ENCODE results near the gene HPDL. TPM values are rescaled to one million over a fixed set of nuclear protein-coding genes. Genes with fewer than 3 reads are reported as not detected.

Gene HPDL
- total RNA-seq: 5.2 and 6.1 TPM in 2 replicates

DNA sequence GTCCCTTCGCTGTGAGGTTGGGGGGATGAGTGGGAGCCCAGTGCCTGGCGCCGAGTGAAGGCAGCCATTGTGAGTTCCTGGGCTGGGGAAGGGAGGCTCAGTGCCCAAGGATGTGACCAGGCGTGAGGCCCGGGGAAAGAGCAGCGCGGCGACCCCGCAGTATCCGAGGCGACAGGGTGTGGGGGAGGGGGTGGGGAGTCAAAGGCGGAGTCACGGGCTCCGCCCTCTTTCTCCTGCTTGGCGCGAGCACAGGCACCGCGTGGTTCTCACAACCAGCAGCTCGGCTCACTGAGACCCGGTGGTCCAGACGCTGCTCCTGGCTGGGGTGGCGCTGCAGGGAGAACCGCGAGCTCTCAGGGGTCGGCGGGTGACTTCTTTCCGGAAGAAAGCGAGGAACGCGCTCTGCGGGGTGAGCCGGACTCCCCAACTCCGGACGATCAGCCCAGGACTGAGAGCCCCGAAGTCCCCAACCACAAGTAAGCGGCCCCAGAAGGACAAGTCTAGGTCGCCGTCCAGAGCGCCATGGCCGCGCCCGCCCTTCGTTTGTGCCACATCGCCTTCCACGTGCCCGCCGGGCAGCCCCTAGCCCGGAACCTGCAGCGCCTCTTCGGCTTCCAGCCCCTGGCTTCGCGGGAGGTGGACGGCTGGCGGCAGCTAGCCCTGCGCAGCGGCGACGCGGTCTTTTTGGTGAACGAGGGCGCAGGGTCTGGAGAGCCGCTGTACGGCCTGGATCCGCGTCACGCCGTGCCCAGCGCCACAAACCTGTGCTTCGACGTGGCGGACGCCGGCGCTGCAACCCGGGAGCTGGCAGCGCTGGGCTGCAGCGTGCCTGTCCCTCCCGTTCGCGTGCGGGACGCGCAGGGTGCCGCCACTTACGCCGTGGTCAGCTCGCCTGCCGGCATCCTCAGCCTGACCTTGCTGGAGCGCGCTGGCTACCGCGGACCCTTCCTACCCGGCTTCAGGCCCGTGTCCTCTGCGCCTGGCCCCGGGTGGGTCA, at the start of gene HPDL:
TSS of gene HPDL (plus strand) at position 269 of the 997 bp plus-strand sequence. CDS start at position 523, 254 bp downstream.

GRCh38 chr1:45339789-45340558, 13.3 kb downstream of the HPDL start, which contains the start of the genes MUTYH and TOE1:
MUTYH (minus strand) TSS chr1:45340440; CDS start chr1:45334505, 5,935 bp downstream.
TOE1 (plus strand) TSS chr1:45340170; CDS start chr1:45340253, 83 bp downstream.

Other genes starting within 250 kb of the HPDL start
- 0.30 and 0.32 TPM in 2 replicates for gene ZSWIM5, start 120.3 kb upstream of the HPDL start, total RNA-seq
- gene TOE1, start 13.3 kb downstream of the HPDL start, total RNA-seq: 25.7 and 28.4 TPM in 2 replicates
- gene MUTYH, start 13.5 kb downstream of the HPDL start, total RNA-seq: 15.6 and 16.3 TPM in 2 replicates
- 1.1 and 1.3 TPM in 2 replicates for gene TESK2, start 164.3 kb downstream of the HPDL start, total RNA-seq
- gene CCDC163, start 173.2 kb downstream of the HPDL start, total RNA-seq: 0.30 and 0.32 TPM in 2 replicates
- 0.61 and 0.97 TPM in 2 replicates for gene MMACHC, start 173.4 kb downstream of the HPDL start, total RNA-seq
- 929 and 1,270 TPM in 2 replicates for gene PRDX1, start 195.0 kb downstream of the HPDL start, total RNA-seq
- gene AKR1A1, start 223.9 kb downstream of the HPDL start, total RNA-seq: 172 and 201 TPM in 2 replicates

Measured in epithelial cell of umbilical artery (primary cell).